GM12875 (cell line): ENCODE results near the gene IFI44.
A peak's percentile ranks its signal among the peaks of the same experiment; 100 is the strongest.

ENCODE experiments used
- H3K4me3 ChIP-seq: one replicate; pipeline ENCODE4 v1.5.1; 2011; ENCODE audit warnings: low read depth, low read length, control low read depth
- CTCF ChIP-seq: IDR thresholded peaks from 2 replicates; pipeline ENCODE4 v1.5.1; 2011; ENCODE audit warnings: low read depth, mild to moderate bottlenecking, control low read depth, inconsistent platforms, low read length, moderate library complexity, borderline replicate concordance; ENCODE audit not compliant: insufficient read depth

Gene IFI44

GRCh38 chr1:78617615-78618026 is 32.0 kb upstream of the IFI44 start:
- TF ChIP-seq CTCF, result peak; percentile 69
- H3K4me3 ChIP-seq, result no peak overlapping the region

- no peak overlapping the region for H3K4me3 ChIP-seq
Observed at GRCh38 chr1:78619032-78619431, 30.6 kb upstream of the IFI44 start.

GRCh38 chr1:78619446-78619802 is 30.2 kb upstream of the IFI44 start:
- TF ChIP-seq CTCF, result no peak
- no peak overlapping the region for H3K4me3 ChIP-seq

More at GRCh38 chr1:78619032-78619431, 30.6 kb upstream of the IFI44 start:
- no peak for TF ChIP-seq CTCF

GRCh38 chr1:78619803-78620579 is 29.6 kb upstream of the IFI44 start, which contains the start of gene IFI44L:
Gene IFI44L (plus strand): TSS chr1:78620448. CDS start chr1:78627916, 7,468 bp downstream.
- no peak for TF ChIP-seq CTCF

GRCh38 chr1:78620666-78621065 is 29.0 kb upstream of the IFI44 start:
- TF ChIP-seq CTCF, result no peak
- peak overlapping the region; percentile 56 for H3K4me3 ChIP-seq

More at GRCh38 chr1:78619803-78620579, 29.6 kb upstream of the IFI44 start, which contains the start of gene IFI44L:
- peak within 1 kb of the TSS; percentile 56 for H3K4me3 ChIP-seq

GRCh38 chr1:78622548-78622947 is 27.1 kb upstream of the IFI44 start:
- TF ChIP-seq CTCF, result no peak
- H3K4me3 ChIP-seq, result peak overlapping the region; percentile 53

GRCh38 chr1:78624035-78624434 is 25.6 kb upstream of the IFI44 start:
- TF ChIP-seq CTCF, result no peak

More at GRCh38 chr1:78624035-78624434, 25.6 kb upstream of the IFI44 start:
- no peak overlapping the region for H3K4me3 ChIP-seq
